Calu3 (cell line): ENCODE data around the gene KRTAP10-4. TPM values are rescaled to one million over a fixed set of nuclear protein-coding genes. Genes with fewer than 3 reads are reported as not detected.

Source experiments
- BruUV-seq: library from RNA; stranded (reverse); fragments of 400-500 nt; replicated peaks from 2 replicates; lab custom pipeline; 2021; lab: Mats Ljungman, UMichigan
- CTCF ChIA-PET: fragments of 300-600 bp; sonication (Branson Sonifier 250); formaldehyde crosslinking; loops from one replicate; lab custom pipeline; 2022; ENCODE audit warnings: antibody characterized with exemption; lab: Charles Lee
- DNase-seq: peaks from one replicate; pipeline ENCODE4 v3.0.0; 2022
- H3K27ac Mint-ChIP-seq: one replicate; pipeline ENCODE4 v1.8.0; 2022; ENCODE audit warnings: mixed read lengths; ENCODE audit not compliant: unreplicated experiment
- H3K27me3 Mint-ChIP-seq: one replicate; pipeline ENCODE4 v1.8.0; 2022; ENCODE audit warnings: mixed read lengths; ENCODE audit not compliant: unreplicated experiment
- H3K36me3 Mint-ChIP-seq: one replicate; pipeline ENCODE4 v1.8.0; 2022; ENCODE audit warnings: mild to moderate bottlenecking, moderate library complexity, mixed read lengths; ENCODE audit not compliant: insufficient read depth, unreplicated experiment
- H3K4me1 Mint-ChIP-seq: one replicate; pipeline ENCODE4 v1.8.0; 2022; ENCODE audit warnings: mild to moderate bottlenecking, low read depth, mixed read lengths; ENCODE audit not compliant: unreplicated experiment
- H3K4me3 Mint-ChIP-seq: one replicate; pipeline ENCODE4 v1.8.0; 2022; ENCODE audit warnings: mild to moderate bottlenecking, low read depth, moderate library complexity, mixed read lengths; ENCODE audit not compliant: unreplicated experiment
- H3K9me3 Mint-ChIP-seq: one replicate; pipeline ENCODE4 v1.8.0; 2022; ENCODE audit warnings: low read depth, mixed read lengths; ENCODE audit not compliant: unreplicated experiment
- CTCF ChIP-seq: fragments of 200-600 bp; IDR thresholded peaks from one replicate; pipeline ENCODE4 v1.8.0; 2022; ENCODE audit warnings: antibody characterized with exemption; ENCODE audit not compliant: unreplicated experiment
- intact Hi-C: fragments of 100-400 bp; cut with micrococcal nuclease; formaldehyde crosslinking; loops from one replicate; pipeline ENCODE4 v1.10.0; 2022; ENCODE audit not compliant: unreplicated experiment
- total RNA-seq: library from RNA; stranded (reverse); gene quantifications from 2 replicates; pipeline ENCODE4 v1.2.3, GENCODE V29; 2022

Gene KRTAP10-4
- total RNA-seq, 1 experiment from 2014 or later: not detected

DNA sequence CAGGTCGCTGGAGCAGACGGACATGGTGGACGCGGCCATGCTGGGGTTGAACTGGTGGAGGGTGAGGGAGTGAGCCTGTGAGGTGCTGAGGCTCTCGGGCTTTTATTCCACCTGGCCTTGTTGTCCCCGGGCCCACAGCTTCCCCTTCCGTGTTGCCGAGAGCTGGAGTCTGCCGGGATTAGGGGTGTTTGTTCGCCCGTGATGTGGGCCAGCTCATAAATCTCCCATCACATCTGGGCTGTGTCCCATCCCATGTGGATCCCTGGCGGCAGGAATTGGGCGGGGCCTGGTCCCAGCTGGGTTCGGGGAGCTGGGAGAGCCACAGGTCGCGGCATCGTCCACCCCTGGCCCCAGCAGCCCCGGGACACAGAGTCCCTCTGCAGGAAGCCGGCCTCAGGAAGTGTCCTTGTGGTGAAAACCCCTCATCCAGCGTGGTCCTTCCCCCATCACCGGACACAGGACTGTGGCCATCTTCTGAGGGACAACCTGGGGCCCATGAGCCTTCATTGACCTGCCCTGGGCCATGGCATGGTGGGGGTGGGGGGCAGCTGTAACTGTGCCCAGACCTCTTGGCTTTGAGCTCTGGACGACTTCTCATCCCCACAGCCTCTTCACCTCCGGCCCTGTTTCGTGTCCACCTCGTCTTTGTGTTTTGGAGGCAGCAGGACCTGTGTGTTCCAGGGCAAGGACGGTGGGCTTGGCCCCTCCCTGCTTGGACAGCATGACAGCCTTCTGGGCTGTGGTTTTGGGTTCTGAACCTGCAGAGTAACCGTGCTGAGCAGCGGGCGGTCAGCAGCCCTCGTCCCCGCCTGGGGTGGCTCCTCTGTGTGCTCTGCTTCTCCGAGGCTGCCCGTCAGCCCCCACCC lies 19.1 kb downstream of the KRTAP10-4 start, which contains the start of gene KRTAP10-6:
Gene KRTAP10-6 (minus strand): TSS at position 60 of the 866 bp plus-strand sequence. CDS start 21 bp downstream, at position 39.
- no peak for DNase-seq
- BruUV-seq: no TSS peak
- H3K4me3 Mint-ChIP-seq: peak within 1 kb of the TSS; percentile 52
- H3K9me3 Mint-ChIP-seq: no peaks in the 10 kb centered on the region
- H3K27ac Mint-ChIP-seq: no peak within 1 kb of the TSS
- CTCF ChIA-PET: interaction anchor here (0.8 to 1.3 kb wide), 2 partner anchors 19 to 42 kb away, joined by 3 read pairs; partner anchors contain the start of gene KRTAP10-4
- H3K36me3 Mint-ChIP-seq: peaks cover 5% of the 10 kb centered on the region
- intact Hi-C loops: no loop called here
- H3K4me1 Mint-ChIP-seq: no peaks in the 10 kb centered on the region
- no peak for TF ChIP-seq CTCF
- peaks cover 82% of the 10 kb centered on the region for H3K27me3 Mint-ChIP-seq

DNA sequence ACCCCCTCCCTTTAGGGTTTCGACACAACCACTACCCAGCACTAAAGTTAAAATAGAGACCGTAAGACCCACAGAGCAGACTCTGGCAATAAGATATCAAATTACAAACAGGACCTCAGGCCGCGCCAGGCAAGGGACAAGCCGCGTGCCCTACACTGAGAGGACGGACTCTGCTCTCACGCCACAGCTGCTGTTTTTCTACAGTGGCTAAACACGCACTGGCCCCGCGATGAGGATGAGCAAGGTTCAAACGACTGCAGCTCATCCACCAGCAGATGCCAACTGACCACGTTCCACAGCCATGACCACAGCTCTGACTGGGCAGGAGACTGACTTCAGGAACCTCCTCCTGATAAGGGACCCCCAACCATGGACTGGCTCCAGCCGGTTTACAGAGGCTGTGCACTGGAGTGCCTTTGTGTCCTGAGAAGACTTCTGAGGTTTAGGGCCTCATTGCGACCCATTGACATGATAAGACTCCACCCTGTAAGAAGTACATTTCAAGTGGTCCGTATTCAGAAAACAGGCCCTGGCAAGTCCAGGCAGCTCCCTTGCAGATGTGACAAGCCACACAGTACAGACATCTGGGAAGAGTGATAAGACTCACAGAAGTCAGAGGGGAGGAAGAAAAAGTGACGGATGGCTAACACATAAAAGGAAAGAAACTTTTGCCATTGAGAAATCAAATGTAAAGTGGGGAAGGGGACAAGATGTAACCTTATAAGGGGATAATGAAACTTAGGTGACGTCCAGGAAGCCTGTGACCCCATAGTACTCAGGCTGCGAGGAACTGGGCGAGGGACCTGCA lies 20.3 kb downstream of the KRTAP10-4 start:
- DNase-seq: no peak
- Mint-ChIP-seq H3K4me3 (no peak overlapping the region), H3K36me3 (peaks cover 5% of the 10 kb centered on the region), H3K27ac (no peak overlapping the region), H3K27me3 (peaks cover 93% of the 10 kb centered on the region), H3K9me3 (no peaks in the 10 kb centered on the region), H3K4me1 (no peaks in the 10 kb centered on the region)
- no TSS peak for BruUV-seq
- CTCF ChIA-PET: no interaction called here
- intact Hi-C loops: no loop called here
- no peak for TF ChIP-seq CTCF

- no peak for TF ChIP-seq CTCF
- Mint-ChIP-seq H3K4me1 (no peaks in the 10 kb centered on the region), H3K36me3 (peaks cover 5% of the 10 kb centered on the region), H3K4me3 (no peak overlapping the region), H3K9me3 (no peaks in the 10 kb centered on the region), H3K27ac (no peak overlapping the region), H3K27me3 (peaks cover 97% of the 10 kb centered on the region)
- intact Hi-C loops: no loop called here
- DNase-seq: no peak
- BruUV-seq: no TSS peak
- CTCF ChIA-PET: no interaction called here
These were observed 20.9 kb downstream of the KRTAP10-4 start for GRCh38 chr21:44594406-44594916.

DNA sequence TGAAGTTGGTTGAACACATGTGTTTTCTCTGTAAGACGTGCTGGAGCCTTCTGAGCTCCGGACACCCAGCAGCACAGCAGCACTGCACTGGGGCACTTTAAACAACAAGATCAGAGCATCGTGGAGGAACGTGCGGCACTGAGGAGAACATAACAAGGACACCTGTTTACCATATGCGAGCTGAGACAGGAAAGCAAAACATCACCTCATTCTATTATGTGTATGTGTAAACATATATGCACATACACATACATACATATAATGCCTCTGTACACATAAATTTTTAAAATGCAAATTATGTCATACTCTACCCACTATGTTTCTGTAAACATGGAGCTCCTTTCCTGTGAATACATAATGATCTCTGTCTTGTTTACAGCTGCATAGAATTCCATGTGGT lies 22.0 kb downstream of the KRTAP10-4 start:
- Mint-ChIP-seq H3K4me3 (no peak overlapping the region), H3K27ac (no peak overlapping the region), H3K36me3 (peaks cover 5% of the 10 kb centered on the region), H3K9me3 (no peaks in the 10 kb centered on the region), H3K27me3 (peaks cover 97% of the 10 kb centered on the region), H3K4me1 (no peaks in the 10 kb centered on the region)
- CTCF ChIA-PET: no interaction called here
- DNase-seq: no peak
- TF ChIP-seq CTCF: no peak
- intact Hi-C loops: no loop called here
- no TSS peak for BruUV-seq
